ENCODE results near the gene FHIT.
"Not testable (repeated sequence)": the region's sequence is repeated elsewhere in the genome, so short reads cannot be mapped to it uniquely, and the experiment has no call there.

FHIT gene

GRCh38 chr3:60746695-60747416, 504.4 kb downstream of the FHIT start:
- DNase-seq, result no peak

- no peak for DNase-seq
Observed at GRCh38 chr3:60746043-60746638, 505.1 kb downstream of the FHIT start.

- DNase-seq, result no peak
Observed at GRCh38 chr3:60743631-60744164, 507.6 kb downstream of the FHIT start.

- no peak for DNase-seq
Observed at GRCh38 chr3:60742606-60743145, 508.6 kb downstream of the FHIT start.

- DNase-seq, result no peak
Observed at GRCh38 chr3:60737633-60738399, 513.4 kb downstream of the FHIT start.

GRCh38 chr3:60730371-60730770, 520.9 kb downstream of the FHIT start:
- no peak for DNase-seq

GRCh38 chr3:60729056-60729455, 522.2 kb downstream of the FHIT start:
- DNase-seq, result no peak

- no peak for DNase-seq
Observed at GRCh38 chr3:60728006-60728405, 523.2 kb downstream of the FHIT start.

GRCh38 chr3:60720736-60721135, 530.5 kb downstream of the FHIT start:
- DNase-seq, result no peak

GRCh38 chr3:60716573-60716972, 534.7 kb downstream of the FHIT start:
- DNase-seq, result no peak

- no peak for DNase-seq
Observed at GRCh38 chr3:60708191-60708975, 542.9 kb downstream of the FHIT start.

- DNase-seq, result no peak
Observed at GRCh38 chr3:60707452-60708020, 543.7 kb downstream of the FHIT start.

- DNase-seq, result no peak
Observed at GRCh38 chr3:60703956-60704736, 547.1 kb downstream of the FHIT start.

- DNase-seq, result no peak
Observed at GRCh38 chr3:60703008-60703407, 548.2 kb downstream of the FHIT start.

GRCh38 chr3:60698117-60698516, 553.1 kb downstream of the FHIT start:
- DNase-seq, result no peak

GRCh38 chr3:60697132-60697531, 554.1 kb downstream of the FHIT start:
- DNase-seq, result no peak

- no peak for DNase-seq
Observed at GRCh38 chr3:60696428-60697125, 554.7 kb downstream of the FHIT start.

- no peak for DNase-seq
Observed at GRCh38 chr3:60675424-60675823, 575.8 kb downstream of the FHIT start.

GRCh38 chr3:60674870-60675269, 576.4 kb downstream of the FHIT start:
- no peak for DNase-seq

- no peak for DNase-seq
Observed at GRCh38 chr3:60673123-60673522, 578.1 kb downstream of the FHIT start.

GRCh38 chr3:60672337-60672736, 578.9 kb downstream of the FHIT start:
- DNase-seq, result not testable (repeated sequence)

Measured in EL (cell line).